Psoas muscle (tissue), 8 donors: ENCODE measurements around the gene DCXR. TPM values are rescaled to one million over a fixed set of nuclear protein-coding genes. Genes with fewer than 3 reads are reported as not detected.

Experiments
- ATAC-seq, 4 donors: fragments of 200-7000 bp; cut with Tn5 transposase; one replicate each; pipeline ENCODE4 v1.9.1; 2020; ENCODE audit warnings: moderate library complexity in 3 of 4, mild to moderate bottlenecking in 2 of 4
- DNase-seq, 2 donors: peaks; one replicate each; pipeline ENCODE4 v3.0.0-alpha.2; 2020
- H3K27ac ChIP-seq: fragments of 200-600 bp; one replicate; pipeline ENCODE4 v1.8.0; 2022
- H3K27me3 ChIP-seq, 3 donors: fragments of 200-600 bp in 1 of 3; one replicate each; pipeline versions ENCODE4 v1.6.1 to v1.8.0; 2013 to 2022; ENCODE audit warnings: low read length in 2 of 3, mild to moderate bottlenecking in 2 of 3, moderate library complexity in 1 of 3; ENCODE audit not compliant: insufficient read depth in 3 of 3
- H3K36me3 ChIP-seq, 2 donors: fragments of 200-600 bp in 1 of 2; one replicate each; pipeline versions ENCODE4 v1.6.1 to v1.8.0; 2013 to 2022; ENCODE audit warnings: low read depth in 1 of 2, mild to moderate bottlenecking in 1 of 2, moderate library complexity in 1 of 2; ENCODE audit not compliant: insufficient read depth in 1 of 2
- H3K4me1 ChIP-seq: fragments of 200-600 bp; one replicate; pipeline ENCODE4 v1.8.0; 2022
- H3K4me3 ChIP-seq: fragments of 200-600 bp; one replicate; pipeline ENCODE4 v1.8.0; 2022; ENCODE audit warnings: mild to moderate bottlenecking
- H3K9me3 ChIP-seq: fragments of 200-600 bp; one replicate; pipeline ENCODE4 v1.8.0; 2022
- CTCF ChIP-seq: fragments of 200-600 bp; IDR thresholded peaks from one replicate; pipeline ENCODE4 v1.8.0; 2022; ENCODE audit warnings: antibody characterized with exemption
- WGBS, 3 donors: extraction: QIAGEN DNeasy Blood & Tissue Kit; methylation state at CpG; one replicate each; pipeline versions ENCODE4 v1.1.6 to v1.1.7; 2013; 5-methylcytosine and 5-hydroxymethylcytosine counted together
- intact Hi-C, 2 donors: fragments of 100-400 bp; cut with DNase I; formaldehyde crosslinking; loops; one replicate each; pipeline versions ENCODE4 v1.11.0 to v1.14.2; 2022
- polyA plus RNA-seq, 3 donors: library from polyadenylated mRNA; stranded (reverse); fragments of 200-250 nt; gene quantifications; one replicate each; pipeline ENCODE4 v1.2.3, GENCODE V29; 2013
- total RNA-seq, 4 donors: library from RNA; stranded (reverse); fragmentation: NEBNext Ultra II Directional in 2 of 4; extraction: Animal tissue kit (Norgen Biotek cat#: 25700) in 2 of 4; gene quantifications; one replicate each; pipeline versions ENCODE4 v1.2.1 to v1.2.4, GENCODE V29; 2021 to 2023
- donor health status: healthy with polysubstance abuse.
- donor health status: DM: no; HTN: no; CAD: no; lungs with moderate emphysema.
- donor health status: Bipolar disorder and iron deficiency.
- donor health status: healthy.
- donor health status: DM: yes; HTN: yes; CAD: no.
- donor health status: DM: no; HTN: no; CAD: no.
- donor health status: DM: no; HTN: no; CAD: no.
- donor health status: DM: yes; HTN: yes; CAD: no.

Gene DCXR
- total and polyA plus RNA-seq, 7 donors = 111 to 216 (median 147) TPM

DNA sequence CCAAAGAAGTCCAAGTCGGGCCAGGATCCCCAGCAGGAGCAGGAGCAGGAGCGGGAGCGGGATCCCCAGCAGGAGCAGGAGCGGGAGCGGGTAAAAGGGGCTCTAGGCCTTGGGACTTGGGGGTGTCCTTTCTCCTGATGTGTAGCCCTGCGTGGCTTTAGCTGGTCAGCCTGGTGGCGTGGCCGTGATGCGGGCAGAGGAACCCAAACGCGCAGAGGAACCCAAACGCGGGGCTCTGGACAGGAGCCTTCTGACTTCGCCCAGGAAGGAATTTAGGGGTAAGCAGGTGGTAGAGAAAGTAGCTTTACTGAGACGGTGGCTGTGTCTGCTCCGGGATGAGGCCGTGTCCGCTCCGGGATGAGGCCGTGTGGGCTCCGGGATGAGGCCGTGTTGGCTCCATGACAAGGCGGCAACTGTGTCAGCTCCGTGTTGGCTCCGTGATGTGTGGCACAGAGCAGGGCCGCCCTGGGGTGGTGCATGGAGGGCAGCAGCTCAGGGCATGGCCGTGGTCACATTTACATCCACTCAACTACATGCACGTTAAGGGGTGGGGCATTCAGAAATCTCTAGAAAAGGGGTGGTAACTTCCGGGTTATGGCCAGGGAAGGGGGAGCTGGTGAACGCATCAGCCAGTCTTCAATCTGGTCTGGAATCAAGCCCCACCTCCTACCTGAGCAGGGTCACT is 40.6 kb downstream of the DCXR start:
- H3K27me3 ChIP-seq = no peaks in the 10 kb centered on the region
- peaks cover 48% of the 10 kb centered on the region for H3K4me1 ChIP-seq
- H3K36me3 ChIP-seq = peaks cover 0 to 13% of the 10 kb centered on the region in 2 donors
- ATAC-seq (no peak), DNase-seq (peak in 1 of 2 donors; percentile 22)
- TF ChIP-seq CTCF = no peak
- no peaks in the 10 kb centered on the region for H3K9me3 ChIP-seq
- no peak overlapping the region for H3K27ac ChIP-seq
- WGBS, 3 donors = 88 to 93% (median 90%) methylated on average over 30 of the region's 30 CpGs
- no peak overlapping the region for H3K4me3 ChIP-seq
- intact Hi-C loops = no loop called here

- DNase-seq (peak; percentile 9 to 29), ATAC-seq (no peak)
- H3K9me3 ChIP-seq = no peaks in the 10 kb centered on the region
- WGBS, 3 donors = 90 to 96% (median 92%) methylated on average over 21 to 28 of the region's 28 CpGs
- intact Hi-C loops = no loop called here
- H3K36me3 ChIP-seq = peaks cover 0 to 13% of the 10 kb centered on the region in 2 donors
- peaks cover 48% of the 10 kb centered on the region for H3K4me1 ChIP-seq
- H3K4me3 ChIP-seq = no peak overlapping the region
- H3K27ac ChIP-seq = no peak overlapping the region
- TF ChIP-seq CTCF = no peak
- no peaks in the 10 kb centered on the region for H3K27me3 ChIP-seq
Measured at GRCh38 chr17:81996232-81996756, 41.2 kb downstream of the DCXR start.

GRCh38 chr17:81995463-81996231 is 41.9 kb downstream of the DCXR start:
- TF ChIP-seq CTCF = no peak
- Histone ChIP-seq H3K27me3 (no peaks in the 10 kb centered on the region), H3K4me1 (peaks cover 48% of the 10 kb centered on the region), H3K9me3 (no peaks in the 10 kb centered on the region), H3K4me3 (no peak overlapping the region), H3K36me3 (peaks cover 0 to 13% of the 10 kb centered on the region in 2 donors), H3K27ac (no peak overlapping the region)
- 91 to 95% (median 92%) methylated on average over 26 to 29 of the region's 29 CpGs for WGBS, 3 donors
- DNase-seq (peak; percentile 9 to 48), ATAC-seq (no peak)
- intact Hi-C loops = no loop called here

GRCh38 chr17:81994593-81995462 is 42.7 kb downstream of the DCXR start:
- Histone ChIP-seq H3K27ac (no peak overlapping the region), H3K36me3 (peaks cover 0 to 13% of the 10 kb centered on the region in 2 donors), H3K9me3 (no peaks in the 10 kb centered on the region), H3K4me1 (peaks cover 40% of the 10 kb centered on the region), H3K4me3 (no peak overlapping the region), H3K27me3 (no peaks in the 10 kb centered on the region)
- 86 to 90% (median 89%) methylated on average over 38 to 39 of the region's 39 CpGs for WGBS, 3 donors
- no peak for TF ChIP-seq CTCF
- intact Hi-C loops = no loop called here
- ATAC-seq (no peak), DNase-seq (peak; percentile 10 to 33)
